ENCODE results near the gene DEAF1.

The DEAF1 gene

DNA sequence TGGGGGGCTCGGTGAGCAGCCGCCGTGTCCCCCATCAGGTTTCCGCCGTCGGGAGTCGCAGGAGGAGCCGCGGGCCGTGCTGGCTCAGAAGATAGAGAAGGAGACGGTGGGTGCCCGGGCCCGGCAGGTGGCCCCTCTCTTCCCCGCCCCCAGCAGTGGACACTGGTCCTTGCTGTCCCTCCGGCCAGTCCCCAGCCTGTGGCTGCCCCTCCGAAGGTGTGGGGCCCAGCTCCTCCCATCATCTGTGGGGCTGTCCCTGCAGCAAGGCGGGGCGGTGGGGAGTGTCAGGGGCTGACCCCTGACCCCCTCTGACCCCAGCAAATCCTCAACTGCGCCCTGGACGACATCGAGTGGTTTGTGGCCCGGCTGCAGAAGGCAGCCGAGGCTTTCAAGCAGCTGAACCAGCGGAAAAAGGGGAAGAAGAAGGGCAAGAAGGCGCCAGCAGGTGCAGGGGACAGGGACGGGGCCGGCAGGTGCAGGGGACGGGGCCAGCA lies 26.3 kb upstream of the DEAF1 start:
- no peak for DNase-seq (ENCODE audit: low read depth)

DNA sequence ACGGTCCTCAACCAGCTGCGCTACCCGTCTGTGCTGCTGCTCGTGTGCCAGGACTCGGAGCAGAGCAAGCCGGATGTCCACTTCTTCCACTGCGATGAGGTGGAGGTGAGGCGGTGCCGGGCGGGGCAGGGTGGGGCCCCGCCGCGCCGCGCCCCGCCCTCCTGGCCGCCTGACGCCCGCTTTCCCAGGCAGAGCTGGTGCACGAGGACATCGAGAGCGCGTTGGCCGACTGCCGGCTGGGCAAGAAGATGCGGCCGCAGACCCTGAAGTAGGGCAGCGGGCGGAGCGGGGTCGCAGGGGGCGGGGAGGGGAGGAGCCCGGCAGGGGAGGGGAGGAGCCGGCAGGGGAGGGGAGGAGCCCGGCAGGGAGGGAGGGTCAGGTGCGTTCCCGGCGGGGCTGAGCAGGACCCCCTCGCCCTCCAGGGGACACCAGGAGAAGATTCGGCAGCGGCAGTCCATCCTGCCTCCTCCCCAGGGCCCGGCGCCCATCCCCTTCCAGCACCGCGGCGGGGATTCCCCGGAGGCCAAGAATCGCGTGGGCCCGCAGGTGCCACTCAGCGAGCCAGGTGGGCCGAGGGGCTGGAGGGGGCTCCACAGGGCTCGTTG lies 25.7 kb upstream of the DEAF1 start:
- DNase-seq (ENCODE audit: low read depth) = no peak

DNA sequence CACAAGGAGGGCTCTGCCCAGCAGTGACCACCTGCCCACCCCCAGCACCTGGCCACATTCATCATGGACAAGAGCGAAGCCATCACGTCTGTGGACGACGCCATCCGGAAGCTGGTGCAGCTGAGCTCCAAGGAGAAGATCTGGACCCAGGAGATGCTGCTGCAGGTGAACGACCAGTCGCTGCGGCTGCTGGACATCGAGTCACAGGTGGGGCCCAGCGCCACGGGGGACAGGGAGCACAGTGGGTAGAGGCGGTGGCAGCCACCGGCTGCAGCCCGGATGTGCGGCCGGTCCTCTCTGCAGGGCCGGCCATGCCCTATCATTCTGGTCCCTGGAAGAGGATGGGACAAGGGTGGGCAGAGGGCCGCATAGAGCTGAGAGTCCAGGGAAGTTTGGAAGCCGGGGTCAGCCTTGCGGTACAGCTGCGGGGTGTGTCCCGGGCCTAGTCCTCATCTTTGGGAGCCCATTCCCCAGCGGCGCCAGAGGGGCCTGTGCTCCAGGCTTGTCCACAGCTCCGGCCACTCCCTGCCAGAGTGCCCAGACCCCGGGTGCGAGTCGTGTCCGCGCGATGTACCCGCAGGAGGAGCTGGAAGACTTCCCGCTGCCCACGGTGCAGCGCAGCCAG lies 25.1 kb upstream of the DEAF1 start:
- no peak for DNase-seq (ENCODE audit: low read depth)

DNA sequence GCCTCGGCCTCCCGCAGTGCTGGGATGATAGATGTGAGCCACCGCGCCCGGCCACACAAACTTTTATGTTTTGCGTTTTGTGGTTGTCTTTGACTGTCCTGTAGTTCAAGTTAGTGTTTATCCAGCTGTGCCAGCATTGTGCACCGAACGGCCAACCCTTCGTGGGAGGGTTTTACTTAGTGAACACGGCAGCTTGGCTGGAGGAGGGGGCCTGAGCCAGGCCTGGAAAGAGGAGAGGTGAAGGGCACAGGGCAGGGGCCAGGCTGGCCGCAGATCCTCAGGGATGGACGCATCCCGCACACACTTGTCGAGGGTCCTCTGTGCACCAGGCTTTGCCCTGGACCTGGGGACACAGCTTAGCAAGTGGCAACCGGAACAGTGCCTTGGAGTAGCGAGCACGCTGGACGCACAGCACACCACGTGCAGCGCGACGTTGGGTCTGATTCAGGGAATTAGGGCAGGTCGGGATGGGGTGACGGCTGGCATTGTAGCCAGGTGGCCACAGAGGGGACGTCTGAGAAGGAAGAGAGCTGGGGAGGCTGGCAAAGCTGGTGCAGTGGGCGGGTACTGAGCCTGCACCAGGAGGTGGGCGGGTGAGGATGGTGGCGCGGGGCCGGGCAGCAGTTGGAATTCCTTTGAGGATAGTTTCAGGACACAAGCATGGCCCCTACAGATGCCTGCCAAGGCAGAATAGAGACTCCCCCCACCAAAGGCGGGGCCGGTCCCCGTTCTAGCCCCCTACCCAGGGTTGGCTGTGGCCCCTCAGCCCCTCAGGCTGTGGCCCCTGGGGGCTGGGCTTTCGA lies 24.4 kb upstream of the DEAF1 start:
- no peak for DNase-seq (ENCODE audit: low read depth)

DNA sequence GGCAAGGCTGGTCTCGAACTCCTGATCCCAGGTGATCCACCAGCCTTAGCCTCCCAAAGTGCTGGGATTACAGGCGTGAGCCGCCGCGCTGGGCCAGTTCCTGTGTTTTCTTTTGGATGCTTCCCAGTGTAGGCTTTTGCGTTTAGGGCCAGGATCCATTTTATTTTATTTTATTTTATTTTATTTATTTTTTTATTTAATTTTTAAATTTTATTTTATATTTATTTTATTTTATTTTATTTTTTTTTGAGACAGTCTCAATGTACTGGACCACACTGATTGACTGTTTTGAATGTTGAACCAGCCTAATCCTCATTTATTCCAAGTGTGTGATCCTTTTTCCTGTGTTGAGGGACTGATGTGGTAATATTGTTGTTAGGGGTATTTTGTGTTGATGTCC lies 19.4 kb upstream of the DEAF1 start:
- no peak for DNase-seq (ENCODE audit: low read depth)

DNA sequence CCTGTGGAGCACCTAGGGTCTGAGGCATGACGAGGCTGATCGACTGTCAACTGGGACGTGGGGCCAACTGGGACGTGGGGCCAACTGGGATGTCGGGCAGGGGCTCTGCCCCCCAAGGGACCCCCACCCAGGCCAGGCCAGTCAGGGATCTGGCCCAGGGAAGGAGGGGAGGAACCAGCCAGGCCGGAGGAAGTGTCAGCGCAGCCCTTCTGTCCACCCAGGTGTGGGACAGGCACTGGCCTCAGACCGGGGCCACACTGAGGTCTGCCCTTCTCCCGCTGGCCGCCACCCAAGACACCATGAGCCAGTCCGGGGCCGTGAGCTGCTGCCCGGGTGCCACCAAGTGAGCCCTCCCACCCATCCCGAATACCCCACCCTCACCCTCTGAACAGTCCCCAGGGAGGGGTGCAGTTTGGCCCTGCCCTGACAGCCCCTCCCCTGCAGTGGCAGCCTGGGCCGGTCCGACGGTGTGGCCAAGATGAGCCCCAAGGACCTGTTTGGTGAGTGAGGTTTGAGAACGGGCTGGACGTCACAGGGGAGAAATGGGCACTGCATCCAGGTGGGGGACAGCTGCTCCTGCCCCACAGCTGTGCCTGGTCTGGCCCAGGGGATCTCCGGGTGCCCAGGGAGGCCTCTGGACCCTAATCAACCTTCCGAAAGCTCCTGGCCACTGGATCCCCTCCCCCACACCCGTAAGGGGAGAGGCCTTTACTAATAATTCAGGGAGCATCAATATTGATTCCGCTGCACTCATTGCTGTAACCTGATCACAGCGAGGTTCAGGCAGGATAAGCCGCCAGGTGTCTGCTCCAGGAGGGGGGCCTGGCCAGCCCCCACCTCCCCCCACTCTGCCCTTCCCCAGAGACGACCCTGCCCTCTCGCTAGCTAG lies 14.3 kb upstream of the DEAF1 start:
- DNase-seq (ENCODE audit: low read depth) = no peak

DNA sequence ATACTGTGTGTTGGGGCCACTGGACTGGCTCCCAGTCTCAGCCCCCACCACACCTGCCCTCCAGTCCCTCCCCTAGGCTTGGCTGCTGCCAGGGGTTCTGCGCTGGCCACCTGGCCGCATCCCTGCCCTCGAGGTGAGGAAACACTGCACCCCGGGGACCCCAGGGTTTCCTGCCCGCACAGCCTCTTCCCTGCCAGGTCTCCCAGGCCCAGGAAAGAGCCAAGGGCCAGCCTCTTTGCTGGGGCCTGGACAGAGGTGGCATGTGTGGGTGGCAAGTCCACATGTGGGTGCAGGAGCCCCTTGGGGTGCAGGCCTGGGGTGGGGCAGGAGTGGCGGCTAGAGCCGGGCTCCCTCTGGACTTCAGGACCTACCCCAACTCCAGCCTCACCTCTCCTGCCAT lies 13.5 kb upstream of the DEAF1 start:
- DNase-seq (ENCODE audit: low read depth) = no peak

DNA sequence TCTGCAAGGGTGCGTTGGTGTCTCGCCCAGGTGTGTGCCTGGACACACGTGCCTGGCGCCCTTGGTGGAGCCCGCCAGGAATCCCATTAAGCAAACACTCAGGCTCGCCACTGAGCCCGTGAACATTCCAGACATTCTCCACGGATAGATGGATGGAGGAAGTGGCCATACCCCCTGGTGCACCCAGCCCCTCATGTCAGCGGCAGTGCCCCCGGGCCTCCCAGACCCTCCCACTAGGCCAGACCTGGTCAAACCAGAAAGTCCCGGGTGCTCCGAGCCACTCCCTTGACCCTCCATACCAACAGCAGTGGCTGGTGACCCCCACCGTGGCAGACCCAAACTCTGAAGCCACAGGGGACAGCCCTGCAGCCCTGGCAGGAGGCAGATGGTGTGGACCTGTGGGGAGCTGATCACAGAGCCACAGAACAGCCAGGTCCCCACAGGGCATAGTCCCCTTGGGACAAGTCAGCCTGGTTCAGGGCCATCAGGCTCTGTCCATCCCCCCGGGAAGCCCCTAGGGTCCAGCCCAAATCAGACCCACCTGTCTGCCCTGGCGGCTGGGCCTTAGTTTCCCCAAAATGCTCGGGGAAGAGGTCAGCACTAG lies 12.9 kb upstream of the DEAF1 start:
- no peak for DNase-seq (ENCODE audit: low read depth)

DNA sequence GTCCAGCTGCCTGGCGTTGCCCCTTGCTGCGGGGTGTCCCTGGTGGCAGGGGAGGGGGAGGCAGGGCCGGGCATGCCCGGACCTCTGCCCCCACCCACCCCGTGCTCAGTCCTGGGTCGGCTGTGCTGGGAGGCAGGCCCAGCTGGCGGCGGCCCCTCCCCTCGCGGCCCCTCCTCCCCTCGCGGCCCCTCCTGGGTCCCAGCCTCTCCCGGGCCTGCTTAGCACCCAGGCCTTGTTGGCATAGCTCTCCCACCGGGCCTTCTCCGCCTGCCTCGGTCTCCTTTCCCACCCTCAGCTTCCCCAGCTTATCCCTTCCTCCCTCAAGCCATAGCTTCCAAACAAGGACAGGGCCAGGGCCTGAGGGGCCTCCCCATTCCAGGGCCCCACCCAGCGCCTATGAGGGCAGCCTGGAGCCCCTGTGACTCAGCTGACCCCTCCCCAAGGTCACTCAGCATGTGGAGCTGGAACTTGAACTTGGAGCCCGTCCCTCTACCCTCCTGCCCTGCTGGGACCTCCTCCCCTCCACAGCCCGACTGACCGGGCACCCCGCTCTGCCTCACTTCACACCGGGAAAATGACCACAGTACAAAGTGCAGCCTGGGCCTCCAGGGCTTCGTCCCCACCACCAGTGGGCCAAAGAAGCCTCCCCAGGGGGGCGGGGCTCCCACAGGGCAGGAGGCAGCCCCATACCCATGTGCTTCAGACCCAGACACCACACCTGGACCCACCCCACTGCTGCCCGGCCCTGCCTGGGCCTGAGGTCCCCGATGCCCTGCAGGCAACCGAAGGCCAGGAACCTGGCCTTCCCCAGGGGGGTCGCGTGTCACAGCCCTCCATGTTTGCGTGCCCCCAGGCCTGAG lies 12.2 kb upstream of the DEAF1 start:
- no peak for DNase-seq (ENCODE audit: low read depth)

DNA sequence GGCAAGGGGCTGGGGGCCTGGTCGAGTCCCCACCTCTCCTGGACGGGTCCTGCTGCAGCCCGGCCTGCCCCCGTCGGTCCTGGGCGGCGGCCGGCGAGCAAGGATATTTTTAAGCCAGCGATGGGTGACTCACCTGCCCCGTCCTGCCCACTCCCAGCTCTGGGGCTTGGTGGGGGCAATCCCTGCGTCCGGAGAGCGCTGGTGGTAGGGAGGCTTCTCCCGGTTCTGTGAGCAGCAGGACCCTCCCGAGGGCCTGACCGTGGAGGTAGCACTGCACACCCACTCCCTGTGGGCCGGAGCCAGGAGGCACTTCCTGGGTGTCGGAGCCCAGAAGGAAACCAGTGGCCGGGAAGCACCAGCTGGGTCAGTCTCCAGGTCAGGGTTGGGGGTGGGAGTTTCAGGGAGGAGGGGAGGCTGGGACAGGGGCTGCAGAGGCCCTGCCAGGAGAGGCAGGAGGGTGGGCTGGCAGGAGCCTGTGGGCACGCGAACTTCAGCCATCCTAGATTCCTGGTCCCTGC lies 11.5 kb upstream of the DEAF1 start:
- no peak for DNase-seq (ENCODE audit: low read depth)

DNA sequence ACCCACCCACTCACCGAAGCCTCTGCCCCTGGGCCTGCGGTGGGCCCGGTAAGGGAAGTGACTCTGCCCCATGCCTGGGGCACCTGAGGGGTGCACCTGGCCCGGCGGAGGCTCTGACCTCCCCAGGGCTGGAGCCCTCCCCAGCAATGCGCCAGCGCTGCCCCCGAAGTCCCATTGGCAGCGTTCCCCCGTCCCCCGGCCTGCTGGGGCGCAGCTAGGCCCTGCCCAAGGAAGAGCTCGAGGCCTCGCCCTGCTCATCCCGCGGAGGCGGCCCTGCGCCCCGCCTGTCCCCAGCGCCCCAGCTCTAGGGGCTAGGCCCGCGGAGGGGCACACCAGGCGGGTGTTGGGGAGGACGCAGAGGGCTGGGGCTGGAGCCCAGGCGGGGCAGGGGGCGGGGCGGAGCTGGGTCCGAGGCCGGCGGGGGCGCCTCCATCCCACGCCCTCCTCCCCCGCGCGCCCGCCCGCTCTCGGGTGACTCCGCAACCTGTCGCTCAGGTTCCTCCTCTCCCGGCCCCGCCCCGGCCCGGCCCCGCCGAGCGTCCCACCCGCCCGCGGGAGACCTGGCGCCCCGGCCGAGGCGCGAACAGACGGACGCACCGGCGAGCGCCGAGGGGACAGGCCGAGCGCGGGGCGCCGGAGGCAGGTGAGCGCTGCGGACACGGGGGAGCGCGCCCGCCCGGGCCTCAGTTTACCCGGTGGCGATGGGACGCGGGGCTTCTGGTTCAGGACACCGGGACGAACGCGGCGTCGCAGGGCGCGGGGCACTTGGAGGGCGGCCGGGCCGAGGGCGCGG lies 10.8 kb upstream of the DEAF1 start, which contains the start of gene EPS8L2:
EPS8L2 (plus strand) TSS at position 586 of the 793 bp plus-strand sequence. CDS start 3,177 bp downstream, outside the sequence.
- DNase-seq (ENCODE audit: low read depth) = no peak

DNA sequence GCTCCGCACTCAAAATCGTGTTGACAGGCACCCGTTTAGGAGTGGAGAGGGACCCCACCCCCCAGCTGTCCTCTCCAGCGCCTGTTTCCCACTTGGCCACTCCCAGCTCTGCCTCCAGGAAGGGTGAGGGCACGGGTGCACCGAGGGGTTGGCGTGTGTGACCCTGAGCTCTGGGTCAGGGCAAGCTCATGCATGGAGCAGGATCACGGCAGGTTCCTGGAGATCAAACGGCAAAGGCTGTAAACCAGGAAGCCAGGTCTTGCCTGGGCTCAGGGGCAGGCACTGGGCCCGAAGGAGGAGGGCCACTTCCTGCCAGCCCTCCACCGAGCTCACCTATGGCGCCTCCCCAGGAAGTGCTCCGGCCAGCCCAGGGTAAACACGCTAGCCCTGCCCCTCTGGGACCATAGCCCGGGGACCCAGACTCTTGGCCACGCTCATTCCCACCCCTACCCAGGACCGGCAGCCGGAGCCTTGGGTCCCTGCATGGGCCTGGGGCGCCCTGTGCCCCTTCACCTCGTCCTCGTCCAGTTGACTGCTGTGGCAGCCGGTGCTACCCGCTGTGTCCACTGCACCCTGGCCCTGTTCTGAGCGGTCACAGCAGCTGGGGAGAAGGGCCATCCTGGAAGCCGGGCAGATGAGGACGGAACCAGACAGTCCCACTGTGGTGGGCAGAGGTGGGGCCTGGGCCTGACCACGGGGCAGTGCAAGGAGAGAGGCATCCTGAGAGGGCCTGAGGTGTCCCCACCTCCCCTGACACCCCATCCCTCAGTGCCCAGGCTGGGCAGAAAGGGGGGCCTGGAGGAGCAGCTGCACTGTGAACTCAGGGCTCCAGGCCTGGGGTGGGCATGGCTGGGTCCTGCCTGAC lies 10.0 kb upstream of the DEAF1 start:
- no peak for DNase-seq (ENCODE audit: low read depth)

DNA sequence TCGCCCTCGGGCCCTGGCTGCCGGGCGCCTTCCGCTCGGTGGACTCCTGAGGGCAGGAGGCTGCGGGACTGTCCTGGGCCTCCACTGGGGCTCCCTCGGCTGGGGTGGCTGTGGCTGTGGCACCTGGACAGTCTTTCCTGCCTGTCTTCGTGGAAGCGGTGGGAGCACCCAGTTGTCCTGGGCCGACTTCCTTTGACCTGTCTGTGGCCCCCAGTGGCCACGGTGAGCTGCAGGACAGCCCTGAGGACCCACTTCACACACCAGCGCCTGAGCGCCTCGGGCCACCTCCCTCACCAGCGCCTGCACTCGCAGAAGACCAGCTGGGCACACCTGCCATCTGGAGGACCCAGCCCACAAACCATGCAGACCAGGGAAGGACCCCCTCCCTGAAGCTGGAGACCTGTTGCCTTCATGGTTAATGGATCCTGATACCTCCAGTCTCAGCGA lies 9.2 kb upstream of the DEAF1 start:
- DNase-seq (ENCODE audit: low read depth) = no peak

DNA sequence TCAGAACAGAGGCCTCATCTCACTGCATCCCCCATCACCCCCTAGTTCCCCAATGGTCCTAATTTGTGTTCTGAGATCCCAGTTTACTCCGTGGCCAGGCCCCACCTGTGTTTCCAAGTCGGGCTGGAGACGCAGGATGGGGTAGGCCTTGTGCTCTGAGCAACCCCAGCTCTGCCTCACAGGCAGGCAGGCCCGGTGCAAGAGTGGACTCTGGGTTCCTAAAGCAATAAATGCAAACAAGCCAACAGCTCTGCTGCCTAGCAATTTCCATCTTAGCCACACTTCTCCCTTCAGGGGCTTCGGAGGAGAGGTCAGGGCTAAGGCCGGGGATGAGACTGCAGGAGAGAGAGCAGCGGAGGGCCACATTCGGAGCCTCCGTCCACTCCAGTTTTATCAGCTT lies 8.5 kb upstream of the DEAF1 start:
- DNase-seq (ENCODE audit: low read depth) = no peak

DNA sequence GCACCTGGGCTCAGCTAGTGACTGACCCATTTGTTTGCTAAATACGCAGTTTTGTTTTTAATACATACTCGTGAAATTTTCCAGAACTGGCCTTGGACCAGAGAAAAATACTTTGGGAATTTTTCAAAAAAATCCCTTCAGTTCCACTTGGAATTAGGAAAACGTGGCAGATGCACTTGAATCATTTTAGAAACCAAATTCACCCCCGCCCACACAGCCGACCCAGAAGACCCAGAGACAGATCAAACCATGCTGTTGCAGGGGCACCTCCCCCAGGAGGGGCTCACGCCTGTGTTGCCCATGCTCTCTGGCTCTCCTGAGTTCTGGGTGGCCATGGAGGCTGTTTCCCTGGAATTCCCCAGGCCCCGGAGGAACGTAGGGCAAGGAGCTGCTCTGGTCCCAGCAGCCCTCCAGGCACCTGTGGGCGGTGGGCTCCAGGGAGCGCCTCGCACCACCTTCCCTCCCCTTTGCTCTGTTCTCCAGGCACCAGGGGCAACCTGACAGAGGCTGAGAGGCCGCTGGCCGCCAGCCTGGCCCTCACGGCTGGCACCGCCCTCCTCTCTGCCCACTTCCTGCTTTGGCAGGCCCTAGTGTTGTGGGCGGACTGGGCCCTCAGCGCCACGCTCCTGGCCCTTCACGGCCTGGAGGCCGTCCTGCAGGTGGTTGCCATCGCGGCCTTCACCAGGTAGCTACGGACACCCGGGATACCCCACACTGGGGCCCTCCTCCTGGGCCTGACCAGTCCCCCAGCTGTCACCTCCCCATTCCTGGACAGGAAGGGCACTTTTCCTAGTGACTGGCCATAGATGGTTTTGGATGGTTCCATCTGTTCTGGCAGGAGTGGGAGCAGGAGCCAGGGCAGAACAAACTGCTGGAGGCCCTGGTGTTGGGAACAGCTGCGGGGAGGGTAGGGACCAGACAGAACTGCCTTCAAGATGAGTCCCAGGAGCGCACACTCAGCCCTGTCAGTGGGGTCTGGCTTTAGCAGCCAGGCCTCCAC lies 7.7 kb upstream of the DEAF1 start:
- no peak for DNase-seq (ENCODE audit: low read depth)

DNA sequence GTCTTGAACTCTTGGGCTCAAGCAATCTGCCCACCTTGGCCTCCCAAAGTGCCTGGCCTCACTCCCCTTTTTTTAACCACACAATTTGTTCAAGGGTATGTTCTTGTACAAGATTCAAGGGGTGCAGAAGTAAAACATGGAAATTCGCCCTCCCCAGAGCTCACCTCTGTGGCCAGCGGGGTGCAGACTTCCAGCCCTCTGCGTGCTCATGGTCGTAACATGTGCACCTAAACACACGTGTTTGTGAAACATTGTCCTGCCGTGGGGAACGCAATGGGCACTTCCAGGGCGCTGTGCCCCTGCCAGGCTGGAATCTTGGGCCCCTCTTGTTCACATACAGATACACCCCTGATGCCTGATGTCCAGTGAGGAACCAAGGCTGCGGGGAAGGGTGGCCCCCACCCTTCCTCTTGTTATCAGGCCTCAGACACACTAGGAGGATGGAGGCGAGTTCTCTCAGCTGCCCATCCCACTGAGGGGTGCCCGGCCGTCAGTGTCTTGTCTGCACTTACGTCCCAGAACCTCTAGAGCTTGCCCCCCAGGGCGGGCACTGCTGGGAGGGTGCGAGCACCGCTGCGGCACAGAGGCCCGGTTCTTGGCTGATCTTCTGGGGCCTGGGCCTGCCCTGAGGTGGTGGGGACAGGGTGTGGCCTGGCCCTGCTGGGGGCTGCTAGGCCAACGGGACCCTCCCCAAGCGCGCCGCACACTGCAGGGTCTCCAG lies 6.9 kb upstream of the DEAF1 start:
- DNase-seq (ENCODE audit: low read depth) = no peak

DNA sequence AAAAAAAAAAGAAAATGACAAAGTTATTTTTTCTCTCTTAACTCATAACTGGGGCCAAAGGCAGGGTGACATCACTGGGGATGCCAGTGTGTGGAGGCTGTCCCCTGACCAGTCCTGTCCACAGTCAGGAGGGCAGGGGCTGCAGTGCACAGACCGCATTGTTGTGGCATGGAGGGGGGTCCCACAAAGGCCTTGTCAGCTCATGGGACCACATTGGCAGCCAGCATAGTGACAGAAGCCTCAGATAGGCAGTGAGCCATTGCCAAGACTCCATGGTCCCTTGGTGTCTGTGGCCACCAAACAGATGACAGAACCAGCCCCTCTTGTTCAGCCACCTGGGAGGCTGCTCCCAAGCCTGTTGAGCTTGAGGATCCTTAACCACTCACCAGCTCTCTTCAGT lies 4.7 kb upstream of the DEAF1 start:
- DNase-seq (ENCODE audit: low read depth) = no peak

All from HS-5 (cell line).